ENCODE data around the gene DLG5.

Gene DLG5

GRCh38 chr10:77922566-77923179 is 3.9 kb downstream of the DLG5 start:
- H3K9ac ChIP-seq (ENCODE audit: low read length) = no peak overlapping the region
- no peaks in the 10 kb centered on the region for H3K36me3 ChIP-seq (ENCODE audit: control insufficient read depth, low read depth, low read length)
- peaks cover 6% of the 10 kb centered on the region for H3K4me1 ChIP-seq (ENCODE audit: control insufficient read depth, low read depth, low read length)
- H3K27me3 ChIP-seq (ENCODE audit: control insufficient read depth, insufficient read depth, low read length) = peaks cover 6% of the 10 kb centered on the region
- H3K4me3 ChIP-seq (ENCODE audit: low read length) = no peak overlapping the region
- H3K27ac ChIP-seq (ENCODE audit: low read length) = no peak overlapping the region
- no peaks in the 10 kb centered on the region for H3K9me3 ChIP-seq (ENCODE audit: control insufficient read depth, low read depth, low read length)

- no peaks in the 10 kb centered on the region for H3K9me3 ChIP-seq (ENCODE audit: control insufficient read depth, low read depth, low read length)
- H3K9ac ChIP-seq (ENCODE audit: low read length) = no peak overlapping the region
- H3K4me1 ChIP-seq (ENCODE audit: control insufficient read depth, low read depth, low read length) = peaks cover 6% of the 10 kb centered on the region
- H3K27ac ChIP-seq (ENCODE audit: low read length) = no peak overlapping the region
- no peaks in the 10 kb centered on the region for H3K36me3 ChIP-seq (ENCODE audit: control insufficient read depth, low read depth, low read length)
- H3K27me3 ChIP-seq (ENCODE audit: control insufficient read depth, insufficient read depth, low read length) = no peaks in the 10 kb centered on the region
- no peak overlapping the region for H3K4me3 ChIP-seq (ENCODE audit: low read length)
Observed at GRCh38 chr10:77922055-77922454, 4.5 kb downstream of the DLG5 start.

- Histone ChIP-seq H3K4me1 (ENCODE audit: control insufficient read depth, low read depth, low read length) (peaks cover 6% of the 10 kb centered on the region), H3K27me3 (ENCODE audit: control insufficient read depth, insufficient read depth, low read length) (no peaks in the 10 kb centered on the region), H3K4me3 (ENCODE audit: low read length) (no peak overlapping the region), H3K36me3 (ENCODE audit: control insufficient read depth, low read depth, low read length) (no peaks in the 10 kb centered on the region), H3K27ac (ENCODE audit: low read length) (no peak overlapping the region), H3K9ac (ENCODE audit: low read length) (no peak overlapping the region), H3K9me3 (ENCODE audit: control insufficient read depth, low read depth, low read length) (no peaks in the 10 kb centered on the region)
Observed at GRCh38 chr10:77921395-77921794, 5.2 kb downstream of the DLG5 start.

GRCh38 chr10:77920495-77920894 is 6.1 kb downstream of the DLG5 start:
- Histone ChIP-seq H3K27ac (ENCODE audit: low read length) (no peak overlapping the region), H3K9me3 (ENCODE audit: control insufficient read depth, low read depth, low read length) (no peaks in the 10 kb centered on the region), H3K27me3 (ENCODE audit: control insufficient read depth, insufficient read depth, low read length) (no peaks in the 10 kb centered on the region), H3K4me3 (ENCODE audit: low read length) (no peak overlapping the region), H3K4me1 (ENCODE audit: control insufficient read depth, low read depth, low read length) (peaks cover 3% of the 10 kb centered on the region), H3K36me3 (ENCODE audit: control insufficient read depth, low read depth, low read length) (no peaks in the 10 kb centered on the region), H3K9ac (ENCODE audit: low read length) (no peak overlapping the region)

- Histone ChIP-seq H3K9ac (ENCODE audit: low read length) (no peak overlapping the region), H3K27ac (ENCODE audit: low read length) (no peak overlapping the region), H3K4me1 (ENCODE audit: control insufficient read depth, low read depth, low read length) (no peaks in the 10 kb centered on the region)
Observed at GRCh38 chr10:77919713-77920108, 6.8 kb downstream of the DLG5 start.

GRCh38 chr10:77915319-77916105 is 11.0 kb downstream of the DLG5 start:
- H3K27me3 ChIP-seq (ENCODE audit: control insufficient read depth, insufficient read depth, low read length) = no peaks in the 10 kb centered on the region
- H3K4me3 ChIP-seq (ENCODE audit: low read length) = no peak overlapping the region
- H3K36me3 ChIP-seq (ENCODE audit: control insufficient read depth, low read depth, low read length) = no peaks in the 10 kb centered on the region
- H3K27ac ChIP-seq (ENCODE audit: low read length) = no peak overlapping the region
- no peak overlapping the region for H3K9ac ChIP-seq (ENCODE audit: low read length)
- no peaks in the 10 kb centered on the region for H3K4me1 ChIP-seq (ENCODE audit: control insufficient read depth, low read depth, low read length)
- no peaks in the 10 kb centered on the region for H3K9me3 ChIP-seq (ENCODE audit: control insufficient read depth, low read depth, low read length)

More at GRCh38 chr10:77919713-77920108, 6.8 kb downstream of the DLG5 start:
- no peak overlapping the region for H3K4me3 ChIP-seq (ENCODE audit: low read length)
- no peaks in the 10 kb centered on the region for H3K36me3 ChIP-seq (ENCODE audit: control insufficient read depth, low read depth, low read length)
- no peaks in the 10 kb centered on the region for H3K27me3 ChIP-seq (ENCODE audit: control insufficient read depth, insufficient read depth, low read length)
- H3K9me3 ChIP-seq (ENCODE audit: control insufficient read depth, low read depth, low read length) = no peaks in the 10 kb centered on the region

GRCh38 chr10:77913090-77913489 is 13.5 kb downstream of the DLG5 start:
- H3K4me3 ChIP-seq (ENCODE audit: low read length) = no peak overlapping the region
- no peak overlapping the region for H3K9ac ChIP-seq (ENCODE audit: low read length)
- no peaks in the 10 kb centered on the region for H3K27me3 ChIP-seq (ENCODE audit: control insufficient read depth, insufficient read depth, low read length)
- H3K9me3 ChIP-seq (ENCODE audit: control insufficient read depth, low read depth, low read length) = no peaks in the 10 kb centered on the region
- H3K27ac ChIP-seq (ENCODE audit: low read length) = no peak overlapping the region
- no peaks in the 10 kb centered on the region for H3K36me3 ChIP-seq (ENCODE audit: control insufficient read depth, low read depth, low read length)
- no peaks in the 10 kb centered on the region for H3K4me1 ChIP-seq (ENCODE audit: control insufficient read depth, low read depth, low read length)

- H3K36me3 ChIP-seq (ENCODE audit: control insufficient read depth, low read depth, low read length) = no peaks in the 10 kb centered on the region
- no peaks in the 10 kb centered on the region for H3K27me3 ChIP-seq (ENCODE audit: control insufficient read depth, insufficient read depth, low read length)
- H3K9me3 ChIP-seq (ENCODE audit: control insufficient read depth, low read depth, low read length) = no peaks in the 10 kb centered on the region
- no peak overlapping the region for H3K4me3 ChIP-seq (ENCODE audit: low read length)
- H3K4me1 ChIP-seq (ENCODE audit: control insufficient read depth, low read depth, low read length) = no peaks in the 10 kb centered on the region
- no peak overlapping the region for H3K9ac ChIP-seq (ENCODE audit: low read length)
- H3K27ac ChIP-seq (ENCODE audit: low read length) = no peak overlapping the region
Observed at GRCh38 chr10:77912576-77912975, 14.0 kb downstream of the DLG5 start.

- H3K36me3 ChIP-seq (ENCODE audit: control insufficient read depth, low read depth, low read length) = no peaks in the 10 kb centered on the region
- H3K27me3 ChIP-seq (ENCODE audit: control insufficient read depth, insufficient read depth, low read length) = no peaks in the 10 kb centered on the region
- no peak overlapping the region for H3K9ac ChIP-seq (ENCODE audit: low read length)
- no peaks in the 10 kb centered on the region for H3K4me1 ChIP-seq (ENCODE audit: control insufficient read depth, low read depth, low read length)
- no peaks in the 10 kb centered on the region for H3K9me3 ChIP-seq (ENCODE audit: control insufficient read depth, low read depth, low read length)
- no peak overlapping the region for H3K4me3 ChIP-seq (ENCODE audit: low read length)
- H3K27ac ChIP-seq (ENCODE audit: low read length) = no peak overlapping the region
Observed at GRCh38 chr10:77911535-77912123, 14.9 kb downstream of the DLG5 start.

GRCh38 chr10:77910524-77911145 is 15.9 kb downstream of the DLG5 start:
- Histone ChIP-seq H3K9ac (ENCODE audit: low read length) (no peak overlapping the region), H3K36me3 (ENCODE audit: control insufficient read depth, low read depth, low read length) (no peaks in the 10 kb centered on the region), H3K27ac (ENCODE audit: low read length) (no peak overlapping the region), H3K4me3 (ENCODE audit: low read length) (no peak overlapping the region), H3K4me1 (ENCODE audit: control insufficient read depth, low read depth, low read length) (no peaks in the 10 kb centered on the region), H3K9me3 (ENCODE audit: control insufficient read depth, low read depth, low read length) (no peaks in the 10 kb centered on the region), H3K27me3 (ENCODE audit: control insufficient read depth, insufficient read depth, low read length) (no peaks in the 10 kb centered on the region)

- Histone ChIP-seq H3K9ac (ENCODE audit: low read length) (no peak overlapping the region), H3K36me3 (ENCODE audit: control insufficient read depth, low read depth, low read length) (no peaks in the 10 kb centered on the region), H3K4me1 (ENCODE audit: control insufficient read depth, low read depth, low read length) (no peaks in the 10 kb centered on the region), H3K27ac (ENCODE audit: low read length) (no peak overlapping the region), H3K4me3 (ENCODE audit: low read length) (no peak overlapping the region), H3K27me3 (ENCODE audit: control insufficient read depth, insufficient read depth, low read length) (no peaks in the 10 kb centered on the region), H3K9me3 (ENCODE audit: control insufficient read depth, low read depth, low read length) (no peaks in the 10 kb centered on the region)
Observed at GRCh38 chr10:77909749-77910375, 16.7 kb downstream of the DLG5 start.
